Fibroblast of the aortic adventitia (primary cell): ENCODE results near the gene GID8. TPM values are rescaled to one million over a fixed set of nuclear protein-coding genes. Genes with fewer than 3 reads are reported as not detected.

Experiments
- DNase-seq: peaks from one replicate; pipeline ENCODE4 v3.0.0-alpha.2; 2010; ENCODE audit warnings: low read depth
- H3K4me3 ChIP-seq: 2 replicates; pipeline ENCODE4 v1.5.1; 2011; ENCODE audit warnings: low read depth, mild to moderate bottlenecking, control low read depth, low read length, moderate library complexity
- CTCF ChIP-seq: IDR thresholded peaks from 2 replicates; pipeline ENCODE4 v1.5.1; 2011; ENCODE audit warnings: mild to moderate bottlenecking, low read length, control low read depth, inconsistent platforms; ENCODE audit not compliant: insufficient read depth
- total RNA-seq: library from RNA; depleted of rRNA; stranded (reverse); fragments of >200 nt; gene quantifications from 2 replicates; pipeline ENCODE4 v1.2.3, GENCODE V29; 2012; ENCODE audit warnings: low replicate concordance

Gene GID8
- total RNA-seq, 1 donor, result 35.4 TPM

GRCh38 chr20:62976886-62977285, 38.9 kb downstream of the GID8 start:
- TF ChIP-seq CTCF, result no peak
- H3K4me3 ChIP-seq, result no peak overlapping the region
- DNase-seq, result no peak

- no peak for TF ChIP-seq CTCF
- H3K4me3 ChIP-seq, result no peak overlapping the region
- DNase-seq, result no peak
These were observed 39.9 kb downstream of the GID8 start for GRCh38 chr20:62977613-62978560.

- TF ChIP-seq CTCF, result no peak
- H3K4me3 ChIP-seq, result no peak overlapping the region
- no peak for DNase-seq
These were observed 40.6 kb downstream of the GID8 start for GRCh38 chr20:62978561-62978943.

- TF ChIP-seq CTCF, result no peak
- DNase-seq, result no peak
- H3K4me3 ChIP-seq, result no peak overlapping the region
These were observed 41.4 kb downstream of the GID8 start for GRCh38 chr20:62979310-62979709.

- no peak for DNase-seq
- no peak overlapping the region for H3K4me3 ChIP-seq
- no peak for TF ChIP-seq CTCF
These were observed 42.0 kb downstream of the GID8 start for GRCh38 chr20:62979876-62980373.

- H3K4me3 ChIP-seq, result no peak overlapping the region
- TF ChIP-seq CTCF, result no peak
- no peak for DNase-seq
These were observed 42.5 kb downstream of the GID8 start for GRCh38 chr20:62980380-62980960.
